ENCODE results near the gene ABCC5.

Gene ABCC5

DNA sequence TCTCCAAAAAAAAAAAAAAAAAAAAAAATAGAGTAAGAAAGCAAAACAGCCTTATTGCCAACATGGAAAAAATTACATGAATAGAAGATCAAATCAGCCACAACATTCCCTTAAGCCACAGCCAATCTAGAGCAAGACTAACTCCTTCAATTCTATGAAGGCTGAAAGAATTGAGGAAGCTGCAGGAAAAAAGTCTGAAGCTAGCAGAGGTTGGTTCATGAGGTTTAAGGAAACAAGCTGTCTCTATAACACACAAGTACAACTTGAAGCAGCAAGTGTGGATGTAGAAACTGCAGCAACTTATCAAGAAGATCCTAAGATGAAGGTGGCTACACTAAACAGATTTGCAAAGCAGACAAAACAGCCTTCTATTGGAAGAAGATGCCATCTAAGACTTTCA lies 142.3 kb downstream of the ABCC5 start:
- ChIA-PET POLR2A (ENCODE audit: low non-redundant PET) (no interaction called here), CTCF (interaction anchor here (0.6 to 1.3 kb wide), 2 partner anchors 9 to 15 kb away, joined by 3 to 4 read pairs; partner anchors contain the start of gene PARL)
- DNase-seq (ENCODE audit: low spot score), result no peak
- TF ChIP-seq, protein P1, sequence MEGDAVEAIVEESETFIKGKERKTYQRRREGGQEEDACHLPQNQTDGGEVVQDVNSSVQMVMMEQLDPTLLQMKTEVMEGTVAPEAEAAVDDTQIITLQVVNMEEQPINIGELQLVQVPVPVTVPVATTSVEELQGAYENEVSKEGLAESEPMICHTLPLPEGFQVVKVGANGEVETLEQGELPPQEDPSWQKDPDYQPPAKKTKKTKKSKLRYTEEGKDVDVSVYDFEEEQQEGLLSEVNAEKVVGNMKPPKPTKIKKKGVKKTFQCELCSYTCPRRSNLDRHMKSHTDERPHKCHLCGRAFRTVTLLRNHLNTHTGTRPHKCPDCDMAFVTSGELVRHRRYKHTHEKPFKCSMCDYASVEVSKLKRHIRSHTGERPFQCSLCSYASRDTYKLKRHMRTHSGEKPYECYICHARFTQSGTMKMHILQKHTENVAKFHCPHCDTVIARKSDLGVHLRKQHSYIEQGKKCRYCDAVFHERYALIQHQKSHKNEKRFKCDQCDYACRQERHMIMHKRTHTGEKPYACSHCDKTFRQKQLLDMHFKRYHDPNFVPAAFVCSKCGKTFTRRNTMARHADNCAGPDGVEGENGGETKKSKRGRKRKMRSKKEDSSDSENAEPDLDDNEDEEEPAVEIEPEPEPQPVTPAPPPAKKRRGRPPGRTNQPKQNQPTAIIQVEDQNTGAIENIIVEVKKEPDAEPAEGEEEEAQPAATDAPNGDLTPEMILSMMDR (conservative IDR thresholded peaks at IDR 0.05; ENCODE audit: low read depth), result no peak
- H3K27ac ChIP-seq, result no peak overlapping the region

DNA sequence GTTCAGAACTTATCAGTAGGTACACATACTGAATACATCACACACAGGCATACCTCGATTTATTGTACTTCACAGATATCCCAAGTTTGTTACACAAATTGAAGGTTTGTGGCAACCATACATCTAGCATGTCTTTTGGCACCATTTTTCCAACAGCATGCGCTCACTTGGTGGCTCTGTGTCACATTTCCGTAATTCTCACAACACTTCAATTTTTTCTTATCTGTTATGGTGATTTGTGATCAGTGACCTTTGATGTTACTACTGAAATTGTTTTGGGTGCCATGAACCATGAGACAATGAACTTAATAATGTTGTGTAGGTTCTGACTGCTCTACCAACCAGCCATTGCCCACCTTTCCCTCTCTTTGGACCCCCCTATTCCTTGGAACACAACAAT lies 143.8 kb downstream of the ABCC5 start:
- DNase-seq (ENCODE audit: low spot score), result no peak
- ChIA-PET POLR2A (ENCODE audit: low non-redundant PET) (interaction anchor here (0.8 kb wide), 1 partner anchor 11 kb away, joined by 8 read pairs; the partner anchor contains the start of gene PARL), CTCF (no interaction called here)
- no peak overlapping the region for H3K27ac ChIP-seq
- TF ChIP-seq, protein P1 (conservative IDR thresholded peaks at IDR 0.05; ENCODE audit: low read depth), result no peak

DNA sequence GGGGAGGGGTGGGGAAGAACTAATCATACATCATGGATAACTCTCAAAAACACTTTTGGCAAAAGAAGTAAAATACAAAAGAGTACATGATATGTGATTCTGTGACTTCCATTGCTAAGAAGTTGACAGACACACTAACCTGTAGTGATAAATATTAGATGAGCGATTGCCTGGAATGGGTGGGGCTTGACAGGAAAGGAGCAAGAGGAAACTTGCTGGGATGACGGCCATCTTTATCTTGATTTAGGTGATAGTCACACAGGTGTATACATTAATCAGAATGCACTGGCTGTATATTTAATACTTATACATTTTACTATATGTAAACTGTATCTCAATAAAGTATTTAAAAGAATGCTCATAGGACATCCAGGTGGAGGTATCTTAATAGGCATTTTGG lies 146.1 kb downstream of the ABCC5 start:
- ChIA-PET POLR2A (ENCODE audit: low non-redundant PET) (no interaction called here), CTCF (interaction anchor here (0.6 kb wide), 1 partner anchor 59 kb away, joined by 3 read pairs; no protein-coding TSS in a partner anchor)
- DNase-seq (ENCODE audit: low spot score), result peak; percentile 26
- no peak overlapping the region for H3K27ac ChIP-seq
- TF ChIP-seq, protein P1 (conservative IDR thresholded peaks at IDR 0.05; ENCODE audit: low read depth), result no peak

DNA sequence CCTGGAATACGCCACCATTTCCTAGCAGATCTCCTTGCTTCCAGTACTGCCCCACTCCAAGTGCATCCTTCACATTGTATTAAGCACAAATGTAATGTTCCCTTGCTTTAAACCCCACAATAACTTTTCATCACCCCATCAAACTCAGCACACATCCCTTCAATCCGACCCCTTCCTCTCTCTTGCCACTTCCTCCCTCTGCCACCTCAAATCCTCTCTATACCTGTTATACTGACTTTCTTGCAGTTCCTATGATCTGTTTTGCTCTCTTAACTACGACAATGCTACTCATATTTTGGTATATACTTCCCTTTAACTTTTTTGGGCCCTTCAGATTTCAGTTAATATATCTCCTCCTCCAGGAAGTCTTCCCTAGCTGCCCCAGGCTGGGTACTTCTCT lies 147.1 kb downstream of the ABCC5 start:
- TF ChIP-seq, protein P1 (conservative IDR thresholded peaks at IDR 0.05; ENCODE audit: low read depth), result no peak
- ChIA-PET POLR2A (ENCODE audit: low non-redundant PET) (no interaction called here), CTCF (no interaction called here)

More for the DNA sequence above, 147.1 kb downstream of the ABCC5 start:
- no peak overlapping the region for H3K27ac ChIP-seq
- no peak for DNase-seq (ENCODE audit: low spot score)

Measured in RWPE1 (cell line).